Gastroesophageal sphincter (tissue), 4 donors: ENCODE data around the gene UMAD1. TPM values are rescaled to one million over a fixed set of nuclear protein-coding genes. Genes with fewer than 3 reads are reported as not detected.

ENCODE experiments used
- ATAC-seq: fragments of 150-250 bp; one replicate; pipeline ENCODE4 v1.9.1; 2016; ENCODE audit warnings: mild to moderate bottlenecking, moderate library complexity
- H3K27ac ChIP-seq, 4 donors: fragments of 200-600 bp; sonication (generic) in 3 of 4; 1 replicate in 3 of 4; 2 replicates in 1 of 4; pipeline ENCODE4 v1.5.1; 2016 to 2019
- H3K27me3 ChIP-seq: fragments of 200-600 bp; sonication (generic); one replicate; pipeline ENCODE4 v1.5.1; 2019
- H3K36me3 ChIP-seq, 2 donors: fragments of 200-600 bp; sonication (generic); one replicate each; pipeline ENCODE4 v1.5.1; 2019; ENCODE audit warnings: control low read depth in 1 of 2
- H3K4me1 ChIP-seq, 3 donors: fragments of 200-600 bp; sonication (generic); 1 replicate in 2 of 3; 2 replicates in 1 of 3; pipeline ENCODE4 v1.5.1; 2016 to 2019; ENCODE audit warnings: control low read depth in 2 of 3
- H3K4me3 ChIP-seq, 2 donors: fragments of 200-600 bp; sonication (generic); one replicate each; pipeline ENCODE4 v1.5.1; 2019; ENCODE audit warnings: mild to moderate bottlenecking in 1 of 2, moderate library complexity in 1 of 2
- H3K9me3 ChIP-seq, 3 donors: fragments of 200-600 bp; sonication (generic); one replicate each; pipeline ENCODE4 v1.5.1; 2017 to 2019; ENCODE audit warnings: control low read depth in 2 of 3
- EP300 ChIP-seq: sonication (generic); formaldehyde crosslinking; IDR thresholded peaks from one replicate; pipeline ENCODE4 v1.6.1; 2017; ENCODE audit warnings: antibody characterized with exemption, mild to moderate bottlenecking
- POLR2A ChIP-seq, 2 donors: fragments of 450-650 bp; IDR thresholded peaks; one replicate each; pipeline ENCODE4 v1.6.1; 2017; ENCODE audit warnings: antibody characterized with exemption in 2 of 2, mild to moderate bottlenecking in 2 of 2, moderate library complexity in 1 of 2
- POLR2AphosphoS5 ChIP-seq: sonication (generic); formaldehyde crosslinking; IDR thresholded peaks from one replicate; pipeline ENCODE4 v1.6.1; 2017; ENCODE audit warnings: antibody characterized with exemption
- WGBS, 2 donors: methylation state at CpG; one replicate each; pipeline ENCODE4 v1.1.5; 2018; ENCODE audit warnings: low coverage in 1 of 2; 5-methylcytosine and 5-hydroxymethylcytosine counted together
- total RNA-seq, 4 donors: library from RNA; depleted of rRNA; stranded (reverse); fragments of >200 nt; gene quantifications; one replicate each; pipeline ENCODE4 v1.1.0, GENCODE V29; 2016
- TF ChIP-seq, protein P1 (sequence below), 4 experiments: fragments of 200-600 bp in 2 of 4; fragments of 450-650 bp in 2 of 4; sonication (generic) in 1 of 4; IDR thresholded peaks; one replicate each; pipeline ENCODE4 v1.5.1; 2017 to 2019; ENCODE audit warnings: antibody characterized with exemption in 4 of 4, mild to moderate bottlenecking in 2 of 4, moderate library complexity in 2 of 4

UMAD1 gene
- total RNA-seq, 4 donors from 2014 or later: 7.4 to 24.4 (median 15.9) TPM

DNA sequence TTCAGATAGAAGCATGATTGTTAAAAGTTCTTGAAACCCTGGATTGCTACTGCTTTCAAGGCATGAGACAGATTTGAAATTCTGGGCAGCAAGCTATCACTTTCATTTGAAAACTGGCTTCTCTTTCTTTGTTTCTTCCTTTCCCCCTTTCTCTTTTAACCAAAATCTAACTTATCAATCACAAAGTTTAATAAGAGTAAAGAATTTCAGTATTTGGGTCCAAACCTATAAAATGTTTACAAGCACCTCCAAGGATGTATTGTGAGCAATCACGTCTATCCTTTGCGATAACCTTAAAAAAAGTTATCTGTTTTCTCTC, 99.4 kb downstream of the UMAD1 start:
- H3K27ac ChIP-seq: no peak overlapping the region
- ATAC-seq: no peak
- 87 to 93% methylated on average over 2 of the region's 2 CpGs for WGBS, 2 donors
- H3K9me3 ChIP-seq: no peaks in the 10 kb centered on the region
- no peaks in the 10 kb centered on the region for H3K27me3 ChIP-seq
- H3K36me3 ChIP-seq: no peaks in the 10 kb centered on the region
- no peak overlapping the region for H3K4me3 ChIP-seq
- TF ChIP-seq, protein P1, sequence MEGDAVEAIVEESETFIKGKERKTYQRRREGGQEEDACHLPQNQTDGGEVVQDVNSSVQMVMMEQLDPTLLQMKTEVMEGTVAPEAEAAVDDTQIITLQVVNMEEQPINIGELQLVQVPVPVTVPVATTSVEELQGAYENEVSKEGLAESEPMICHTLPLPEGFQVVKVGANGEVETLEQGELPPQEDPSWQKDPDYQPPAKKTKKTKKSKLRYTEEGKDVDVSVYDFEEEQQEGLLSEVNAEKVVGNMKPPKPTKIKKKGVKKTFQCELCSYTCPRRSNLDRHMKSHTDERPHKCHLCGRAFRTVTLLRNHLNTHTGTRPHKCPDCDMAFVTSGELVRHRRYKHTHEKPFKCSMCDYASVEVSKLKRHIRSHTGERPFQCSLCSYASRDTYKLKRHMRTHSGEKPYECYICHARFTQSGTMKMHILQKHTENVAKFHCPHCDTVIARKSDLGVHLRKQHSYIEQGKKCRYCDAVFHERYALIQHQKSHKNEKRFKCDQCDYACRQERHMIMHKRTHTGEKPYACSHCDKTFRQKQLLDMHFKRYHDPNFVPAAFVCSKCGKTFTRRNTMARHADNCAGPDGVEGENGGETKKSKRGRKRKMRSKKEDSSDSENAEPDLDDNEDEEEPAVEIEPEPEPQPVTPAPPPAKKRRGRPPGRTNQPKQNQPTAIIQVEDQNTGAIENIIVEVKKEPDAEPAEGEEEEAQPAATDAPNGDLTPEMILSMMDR (IDR thresholded peaks at IDR 0.05): no peak
- TF ChIP-seq POLR2A (IDR thresholded peaks at IDR 0.05): no peak
- no peak for TF ChIP-seq POLR2AphosphoS5
- TF ChIP-seq EP300: no peak
- H3K4me1 ChIP-seq: peaks cover 0 to 14% (median 0%) of the 10 kb centered on the region in 3 donors

DNA sequence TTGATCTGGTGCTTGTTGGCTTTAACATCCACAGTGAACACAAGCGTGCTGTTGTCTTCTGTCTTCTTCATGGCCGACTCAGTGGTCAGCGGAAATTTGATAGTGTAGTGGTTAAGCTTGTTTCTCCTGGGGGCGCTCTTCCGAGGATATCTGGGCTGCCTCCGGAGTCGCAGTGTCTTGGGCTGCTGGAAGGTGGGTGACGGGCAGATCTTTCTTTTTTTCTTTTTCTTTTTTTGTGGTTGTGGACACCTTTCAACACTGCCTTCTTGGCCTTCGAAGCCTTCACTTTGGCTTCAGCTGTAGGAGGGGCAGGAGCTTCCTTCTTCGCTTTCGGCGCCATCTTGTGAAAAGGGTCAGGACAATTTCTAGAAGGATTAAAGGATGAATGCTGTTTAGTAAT, 101.7 kb downstream of the UMAD1 start:
- H3K36me3 ChIP-seq: no peaks in the 10 kb centered on the region
- H3K4me1 ChIP-seq: peaks cover 0 to 23% (median 0%) of the 10 kb centered on the region in 3 donors
- no peaks in the 10 kb centered on the region for H3K9me3 ChIP-seq
- H3K4me3 ChIP-seq: no peak overlapping the region
- WGBS, 2 donors: 82 to 100% methylated on average over 3 to 12 of the region's 12 CpGs
- no peak overlapping the region for H3K27ac ChIP-seq
- no peak for ATAC-seq
- H3K27me3 ChIP-seq: no peaks in the 10 kb centered on the region
- TF ChIP-seq POLR2AphosphoS5: no peak
- TF ChIP-seq EP300: no peak
- no peak for TF ChIP-seq POLR2A (IDR thresholded peaks at IDR 0.05)
- TF ChIP-seq, protein P1 (IDR thresholded peaks at IDR 0.05): no peak

DNA sequence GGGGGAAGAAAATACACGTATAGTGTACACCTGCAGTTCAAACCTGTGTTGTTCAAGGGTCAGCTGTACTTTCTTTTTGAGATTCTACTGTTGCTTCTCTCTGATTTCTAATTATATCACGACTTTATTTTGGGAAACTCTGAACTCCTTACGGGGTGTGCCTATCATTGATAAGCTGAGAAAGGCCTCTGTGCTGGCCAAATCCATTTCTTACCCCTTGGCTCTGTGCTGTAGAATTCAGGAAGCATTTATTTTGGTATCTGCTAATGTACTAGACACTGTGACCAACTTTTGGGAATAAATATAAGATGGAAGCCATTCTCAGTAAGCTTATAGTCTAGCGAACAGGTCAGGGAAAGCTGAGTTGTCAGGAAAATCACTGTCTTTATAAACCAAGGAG, 104.7 kb downstream of the UMAD1 start:
- Histone ChIP-seq H3K4me3 (no peak overlapping the region), H3K27me3 (no peaks in the 10 kb centered on the region), H3K27ac (no peak overlapping the region), H3K4me1 (peaks cover 0 to 9% (median 0%) of the 10 kb centered on the region in 3 donors), H3K9me3 (no peaks in the 10 kb centered on the region), H3K36me3 (no peaks in the 10 kb centered on the region)
- TF ChIP-seq, protein P1 (IDR thresholded peaks at IDR 0.05): no peak
- no peak for ATAC-seq
- 61 to 78% methylated on average over 3 to 4 of the region's 4 CpGs for WGBS, 2 donors

DNA sequence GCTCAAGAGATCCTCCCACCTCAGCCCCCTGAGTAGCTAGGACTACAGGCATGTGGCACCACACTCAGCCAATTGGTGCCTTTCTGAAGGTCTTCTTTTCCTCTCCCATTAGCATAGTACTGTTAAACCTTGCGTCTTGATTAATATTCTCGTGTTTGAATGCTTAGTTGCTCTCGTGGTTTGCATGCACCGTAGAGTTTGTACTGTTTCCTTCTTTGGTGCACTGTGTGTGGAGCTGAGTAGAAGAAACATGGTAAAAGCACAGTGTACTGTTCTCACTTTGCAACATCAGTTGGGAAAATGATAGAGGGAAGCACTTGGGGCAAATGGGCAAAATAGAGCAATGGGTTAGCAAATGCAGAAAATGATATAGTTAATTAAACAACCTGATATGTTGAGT, 105.4 kb downstream of the UMAD1 start:
- Histone ChIP-seq H3K4me3 (no peak overlapping the region), H3K27ac (no peak overlapping the region), H3K27me3 (no peaks in the 10 kb centered on the region), H3K36me3 (no peaks in the 10 kb centered on the region), H3K9me3 (no peaks in the 10 kb centered on the region), H3K4me1 (peaks cover 0 to 13% (median 0%) of the 10 kb centered on the region in 3 donors)
- WGBS, 2 donors: 100% methylated on average over 4 of the region's 4 CpGs; no CpG with 5 or more reads in 1 of the 2 donors
- TF ChIP-seq POLR2AphosphoS5: no peak
- no peak for TF ChIP-seq EP300
- TF ChIP-seq, protein P1 (IDR thresholded peaks at IDR 0.05): no peak
- no peak for TF ChIP-seq POLR2A (IDR thresholded peaks at IDR 0.05)
- no peak for ATAC-seq

DNA sequence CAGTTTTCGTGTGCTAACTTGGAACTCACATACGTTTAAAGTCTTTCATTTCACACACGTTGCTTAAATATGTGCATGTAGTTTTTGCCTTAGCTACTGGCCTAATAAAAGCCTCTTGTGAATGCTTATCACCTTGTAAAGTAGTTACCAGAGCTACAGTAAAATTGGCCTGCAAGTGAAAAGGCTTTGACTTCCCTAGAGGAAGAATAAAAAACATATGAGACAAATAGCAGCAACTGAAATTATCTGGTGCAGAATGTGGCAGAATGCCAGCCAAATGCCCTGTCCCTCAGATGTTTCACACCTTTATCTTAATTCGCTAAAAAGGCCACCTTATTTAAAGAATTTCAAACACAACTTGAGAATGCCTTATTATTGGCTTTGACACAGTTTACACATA, 105.9 kb downstream of the UMAD1 start:
- Histone ChIP-seq H3K9me3 (no peaks in the 10 kb centered on the region), H3K27ac (no peak overlapping the region)

More for the DNA sequence above, 105.9 kb downstream of the UMAD1 start:
- peaks cover 0 to 16% (median 0%) of the 10 kb centered on the region in 3 donors for H3K4me1 ChIP-seq
- 62 to 76% methylated on average over 4 of the region's 4 CpGs for WGBS, 2 donors
- no peaks in the 10 kb centered on the region for H3K36me3 ChIP-seq
- H3K4me3 ChIP-seq: no peak overlapping the region
- no peak for ATAC-seq
- TF ChIP-seq POLR2A (IDR thresholded peaks at IDR 0.05): no peak
- no peak for TF ChIP-seq EP300
- TF ChIP-seq, protein P1 (IDR thresholded peaks at IDR 0.05): no peak
- no peaks in the 10 kb centered on the region for H3K27me3 ChIP-seq
